Thyroid gland (tissue), 4 donors: Measurements from ENCODE around the gene AFF3.

Experiments
- POLR2A ChIP-seq, 2 donors: fragments of 450-650 bp; IDR thresholded peaks; one replicate each; pipeline ENCODE4 v1.6.1; 2017; ENCODE audit warnings: antibody characterized with exemption in 2 of 2, mild to moderate bottlenecking in 2 of 2, moderate library complexity in 1 of 2
- TF ChIP-seq, protein P1 (sequence below), 6 experiments: fragments of 200-600 bp in 3 of 6; fragments of 450-650 bp in 3 of 6; sonication (generic) in 3 of 6; IDR thresholded peaks; one replicate each; pipeline ENCODE4 v1.5.1; 2016 to 2019; ENCODE audit warnings: antibody characterized with exemption in 6 of 6, mild to moderate bottlenecking in 2 of 6, inconsistent platforms in 1 of 6, moderate library complexity in 1 of 6

DNA sequence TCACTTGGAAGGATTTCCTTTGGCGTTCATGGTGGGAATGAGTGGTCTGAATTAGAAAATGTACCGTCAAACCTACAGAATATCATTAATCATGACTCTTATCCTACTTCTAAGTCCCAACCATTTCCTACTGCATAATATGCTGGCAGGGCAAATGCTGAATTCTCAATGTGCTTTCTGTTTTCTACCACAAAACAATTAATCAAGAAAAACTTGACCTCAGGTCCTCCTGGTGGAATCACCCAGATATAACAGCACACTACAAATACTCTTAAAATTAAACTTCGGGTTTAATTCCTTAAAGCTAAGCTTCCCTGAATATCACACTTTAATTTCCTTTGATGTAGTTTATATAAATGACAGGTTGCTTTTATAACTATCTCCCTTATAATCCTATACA is 301.6 kb downstream of the AFF3 start:
- TF ChIP-seq, protein P1, sequence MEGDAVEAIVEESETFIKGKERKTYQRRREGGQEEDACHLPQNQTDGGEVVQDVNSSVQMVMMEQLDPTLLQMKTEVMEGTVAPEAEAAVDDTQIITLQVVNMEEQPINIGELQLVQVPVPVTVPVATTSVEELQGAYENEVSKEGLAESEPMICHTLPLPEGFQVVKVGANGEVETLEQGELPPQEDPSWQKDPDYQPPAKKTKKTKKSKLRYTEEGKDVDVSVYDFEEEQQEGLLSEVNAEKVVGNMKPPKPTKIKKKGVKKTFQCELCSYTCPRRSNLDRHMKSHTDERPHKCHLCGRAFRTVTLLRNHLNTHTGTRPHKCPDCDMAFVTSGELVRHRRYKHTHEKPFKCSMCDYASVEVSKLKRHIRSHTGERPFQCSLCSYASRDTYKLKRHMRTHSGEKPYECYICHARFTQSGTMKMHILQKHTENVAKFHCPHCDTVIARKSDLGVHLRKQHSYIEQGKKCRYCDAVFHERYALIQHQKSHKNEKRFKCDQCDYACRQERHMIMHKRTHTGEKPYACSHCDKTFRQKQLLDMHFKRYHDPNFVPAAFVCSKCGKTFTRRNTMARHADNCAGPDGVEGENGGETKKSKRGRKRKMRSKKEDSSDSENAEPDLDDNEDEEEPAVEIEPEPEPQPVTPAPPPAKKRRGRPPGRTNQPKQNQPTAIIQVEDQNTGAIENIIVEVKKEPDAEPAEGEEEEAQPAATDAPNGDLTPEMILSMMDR (IDR thresholded peaks at IDR 0.05) = no peak
- TF ChIP-seq POLR2A (IDR thresholded peaks at IDR 0.05) = no peak
